HG03571 (cell line): ENCODE data around the gene CARD14.
"Not testable (repeated sequence)": the region's sequence is repeated elsewhere in the genome, so short reads cannot be mapped to it uniquely, and the experiment has no call there.

ENCODE experiments used
- ATAC-seq: cut with Tn5 transposase; IDR thresholded peaks from one replicate; pipeline ENCODE4 v1.9.1; 2021; ENCODE audit not compliant: unreplicated experiment

Gene CARD14

GRCh38 chr17:80147035-80147822 is 22.6 kb upstream of the CARD14 start, which contains the start of gene EIF4A3:
Gene EIF4A3 (minus strand): TSS chr17:80147128. CDS start chr17:80146961, 167 bp downstream.
- peak; percentile 70 for ATAC-seq

GRCh38 chr17:80151333-80151732 is 18.5 kb upstream of the CARD14 start:
- ATAC-seq = no peak

GRCh38 chr17:80152081-80152702 is 17.6 kb upstream of the CARD14 start:
- no peak for ATAC-seq

GRCh38 chr17:80153004-80153403 is 16.8 kb upstream of the CARD14 start:
- no peak for ATAC-seq

- no peak for ATAC-seq
Measured at GRCh38 chr17:80154166-80154565, 15.7 kb upstream of the CARD14 start.

GRCh38 chr17:80155600-80155999 is 14.2 kb upstream of the CARD14 start:
- not testable (repeated sequence) for ATAC-seq

GRCh38 chr17:80158846-80159245 is 11.0 kb upstream of the CARD14 start:
- ATAC-seq = no peak

- ATAC-seq = no peak
Measured at GRCh38 chr17:80160536-80160935, 9.3 kb upstream of the CARD14 start.

- no peak for ATAC-seq
Measured at GRCh38 chr17:80163336-80163735, 6.5 kb upstream of the CARD14 start.

- no peak for ATAC-seq
Measured at GRCh38 chr17:80164185-80164584, 5.6 kb upstream of the CARD14 start.

GRCh38 chr17:80166446-80166845 is 3.4 kb upstream of the CARD14 start:
- ATAC-seq = no peak

GRCh38 chr17:80168371-80168770 is 1.5 kb upstream of the CARD14 start:
- ATAC-seq = no peak

GRCh38 chr17:80169107-80169506 is 723 bp upstream of the CARD14 start:
- no peak for ATAC-seq

GRCh38 chr17:80171681-80172080 is 1.9 kb downstream of the CARD14 start:
- no peak for ATAC-seq

GRCh38 chr17:80173126-80173525 is 3.3 kb downstream of the CARD14 start:
- ATAC-seq = no peak

- ATAC-seq = no peak
Measured at GRCh38 chr17:80173916-80174315, 4.1 kb downstream of the CARD14 start.

- ATAC-seq = no peak
Measured at GRCh38 chr17:80176757-80177156, 6.9 kb downstream of the CARD14 start.

- ATAC-seq = no peak
Measured at GRCh38 chr17:80177986-80178595, 8.3 kb downstream of the CARD14 start.

GRCh38 chr17:80180192-80180591 is 10.4 kb downstream of the CARD14 start:
- ATAC-seq = no peak

GRCh38 chr17:80181431-80181830 is 11.6 kb downstream of the CARD14 start:
- no peak for ATAC-seq

- ATAC-seq = no peak
Measured at GRCh38 chr17:80182118-80182844, 12.5 kb downstream of the CARD14 start.
